Measurements from ENCODE around the gene DTX3L. TPM values are rescaled to one million over a fixed set of nuclear protein-coding genes. Genes with fewer than 3 reads are reported as not detected.

The DTX3L gene
- total RNA-seq, 1 donor: 39.6 TPM

DNA sequence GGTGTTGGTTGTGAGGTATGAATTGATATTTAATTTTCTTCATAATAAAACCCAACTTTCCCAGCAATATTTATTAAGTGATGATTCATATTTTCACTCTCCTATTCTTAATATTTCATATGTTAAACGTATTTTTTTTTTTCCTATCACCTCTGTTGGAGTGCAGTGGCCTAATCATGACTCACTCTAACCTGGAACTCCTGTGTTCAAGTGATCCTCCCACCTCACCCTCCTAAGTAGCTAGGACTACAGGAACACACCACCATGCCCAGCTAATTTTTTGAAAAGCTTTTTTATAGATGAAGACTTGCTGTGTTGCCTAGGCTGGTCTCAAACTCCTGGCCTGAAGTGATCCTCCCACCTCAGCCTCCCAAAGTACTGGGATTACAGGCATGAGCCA is 22.0 kb downstream of the DTX3L start:
- no peak for DNase-seq (ENCODE audit: low read depth)
- TF ChIP-seq, protein P1, sequence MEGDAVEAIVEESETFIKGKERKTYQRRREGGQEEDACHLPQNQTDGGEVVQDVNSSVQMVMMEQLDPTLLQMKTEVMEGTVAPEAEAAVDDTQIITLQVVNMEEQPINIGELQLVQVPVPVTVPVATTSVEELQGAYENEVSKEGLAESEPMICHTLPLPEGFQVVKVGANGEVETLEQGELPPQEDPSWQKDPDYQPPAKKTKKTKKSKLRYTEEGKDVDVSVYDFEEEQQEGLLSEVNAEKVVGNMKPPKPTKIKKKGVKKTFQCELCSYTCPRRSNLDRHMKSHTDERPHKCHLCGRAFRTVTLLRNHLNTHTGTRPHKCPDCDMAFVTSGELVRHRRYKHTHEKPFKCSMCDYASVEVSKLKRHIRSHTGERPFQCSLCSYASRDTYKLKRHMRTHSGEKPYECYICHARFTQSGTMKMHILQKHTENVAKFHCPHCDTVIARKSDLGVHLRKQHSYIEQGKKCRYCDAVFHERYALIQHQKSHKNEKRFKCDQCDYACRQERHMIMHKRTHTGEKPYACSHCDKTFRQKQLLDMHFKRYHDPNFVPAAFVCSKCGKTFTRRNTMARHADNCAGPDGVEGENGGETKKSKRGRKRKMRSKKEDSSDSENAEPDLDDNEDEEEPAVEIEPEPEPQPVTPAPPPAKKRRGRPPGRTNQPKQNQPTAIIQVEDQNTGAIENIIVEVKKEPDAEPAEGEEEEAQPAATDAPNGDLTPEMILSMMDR (IDR thresholded peaks at IDR 0.05; ENCODE audit: insufficient read depth, low read length): no peak
- no peak overlapping the region for H3K4me3 ChIP-seq (ENCODE audit: low read depth, low read length)

DNA sequence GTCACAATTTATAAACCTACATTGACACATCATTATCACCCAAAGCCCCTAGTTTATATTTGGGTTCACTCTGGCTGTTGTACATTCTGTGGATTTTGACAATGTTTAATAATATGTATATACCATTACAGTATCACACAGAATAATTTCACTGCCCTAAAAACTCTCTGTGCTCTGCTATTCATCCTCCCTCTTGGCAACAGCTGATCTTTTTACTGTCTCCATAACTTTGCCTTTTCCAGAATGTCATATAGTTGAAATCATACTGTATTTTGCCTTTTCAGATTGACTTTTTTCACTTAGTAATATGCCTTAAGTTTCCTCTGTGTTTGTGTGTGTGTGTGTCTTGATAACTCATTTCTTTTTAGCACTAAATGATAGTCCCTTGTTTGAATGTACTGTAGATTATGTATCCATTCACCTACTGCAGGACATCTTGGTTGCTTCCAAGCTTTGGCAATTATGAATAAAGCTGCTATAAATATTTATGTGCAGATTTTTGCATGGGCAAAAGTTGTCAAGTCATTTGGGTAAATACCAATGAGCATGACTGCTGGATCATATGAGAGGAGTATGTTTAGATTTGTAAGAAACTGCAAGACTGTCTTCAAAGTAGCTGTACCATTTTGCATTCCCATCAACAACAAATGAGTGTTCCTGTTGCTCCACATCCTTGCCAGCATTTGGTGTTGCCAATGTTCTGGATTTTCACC is 22.8 kb downstream of the DTX3L start:
- no peak overlapping the region for H3K4me3 ChIP-seq (ENCODE audit: low read depth, low read length)
- TF ChIP-seq, protein P1 (IDR thresholded peaks at IDR 0.05; ENCODE audit: insufficient read depth, low read length): no peak
- no peak for DNase-seq (ENCODE audit: low read depth)

DNA sequence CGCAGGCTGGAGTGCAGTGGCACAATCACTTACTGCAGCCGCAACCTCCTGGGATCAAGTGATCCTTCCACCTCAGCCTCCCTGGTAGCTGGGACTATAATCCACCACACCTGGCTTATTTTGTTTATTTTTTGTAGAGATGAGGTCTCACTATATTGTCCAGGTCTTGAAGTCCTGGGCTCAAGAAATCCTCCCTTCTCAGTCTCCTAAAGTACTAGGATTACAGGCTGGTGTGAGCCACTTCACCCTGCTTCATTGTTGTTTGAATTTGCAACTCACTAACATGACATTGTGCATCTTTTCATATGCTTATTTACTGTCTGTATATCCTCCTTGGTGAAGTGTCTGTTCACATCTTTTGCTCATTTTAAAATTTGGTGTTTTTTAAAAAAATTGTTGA is 23.4 kb downstream of the DTX3L start:
- TF ChIP-seq, protein P1 (IDR thresholded peaks at IDR 0.05; ENCODE audit: insufficient read depth, low read length): no peak
- no peak overlapping the region for H3K4me3 ChIP-seq (ENCODE audit: low read depth, low read length)
- DNase-seq (ENCODE audit: low read depth): no peak

DNA sequence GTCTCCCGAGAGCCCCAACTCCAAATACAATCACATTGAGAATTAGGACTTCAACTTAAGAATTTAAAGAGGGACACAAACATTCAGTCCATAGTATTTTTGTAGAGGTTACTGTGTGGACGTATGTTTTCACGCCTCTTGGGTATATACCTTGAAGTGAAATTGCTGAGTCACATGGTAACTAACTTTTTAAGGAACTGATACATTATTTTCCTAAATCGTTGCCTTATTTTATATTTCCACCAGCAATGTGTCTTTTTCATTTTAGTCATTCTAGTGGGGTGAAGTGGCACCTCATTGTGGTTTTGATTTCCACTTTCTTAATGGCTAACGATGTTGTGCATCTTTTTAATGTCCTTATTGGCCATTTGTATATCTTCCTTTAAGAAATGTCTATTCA is 25.2 kb downstream of the DTX3L start:
- TF ChIP-seq, protein P1 (IDR thresholded peaks at IDR 0.05; ENCODE audit: insufficient read depth, low read length): no peak
- H3K4me3 ChIP-seq (ENCODE audit: low read depth, low read length): no peak overlapping the region
- no peak for DNase-seq (ENCODE audit: low read depth)

DNA sequence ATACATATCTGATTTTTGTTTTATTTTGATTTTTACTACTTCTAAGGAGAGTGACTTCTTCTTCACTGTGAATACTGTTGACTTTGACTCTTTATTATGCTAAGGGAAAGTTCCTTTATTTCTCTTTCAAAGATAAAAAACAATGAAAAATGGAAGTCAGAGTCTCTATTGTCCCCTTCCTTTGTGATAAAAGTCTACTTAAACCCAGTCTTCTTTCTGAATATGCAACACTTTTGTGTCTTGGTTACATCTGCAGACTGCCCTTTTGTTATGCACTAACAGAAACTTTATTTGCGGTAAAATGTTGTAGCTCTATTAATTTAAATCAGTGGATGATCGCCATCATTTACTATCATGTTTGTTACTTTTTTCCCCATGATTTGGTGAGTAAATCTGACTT is 26.5 kb downstream of the DTX3L start:
- no peak overlapping the region for H3K4me3 ChIP-seq (ENCODE audit: low read depth, low read length)
- TF ChIP-seq, protein P1 (IDR thresholded peaks at IDR 0.05; ENCODE audit: insufficient read depth, low read length): no peak
- no peak for DNase-seq (ENCODE audit: low read depth)

DNA sequence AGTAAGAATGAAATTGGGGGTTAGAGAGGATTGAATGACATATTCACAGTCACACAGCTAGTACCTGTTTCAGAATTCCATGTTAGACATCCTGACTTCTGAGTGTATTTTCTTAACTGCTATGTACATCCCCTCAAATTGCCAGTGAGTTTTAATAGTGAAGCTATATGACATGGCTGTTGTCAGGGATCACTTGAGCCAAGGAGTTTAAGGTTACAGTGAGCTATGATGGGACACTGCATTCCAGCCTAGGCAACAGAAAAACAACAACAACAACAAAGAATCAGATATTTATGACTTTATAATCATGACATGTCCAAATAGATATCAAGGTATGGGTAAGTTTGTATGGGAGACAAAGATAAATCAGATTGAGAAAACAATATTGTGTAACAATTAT is 29.9 kb downstream of the DTX3L start:
- no peak for DNase-seq (ENCODE audit: low read depth)
- H3K4me3 ChIP-seq (ENCODE audit: low read depth, low read length): no peak overlapping the region
- TF ChIP-seq, protein P1 (IDR thresholded peaks at IDR 0.05; ENCODE audit: insufficient read depth, low read length): no peak

DNA sequence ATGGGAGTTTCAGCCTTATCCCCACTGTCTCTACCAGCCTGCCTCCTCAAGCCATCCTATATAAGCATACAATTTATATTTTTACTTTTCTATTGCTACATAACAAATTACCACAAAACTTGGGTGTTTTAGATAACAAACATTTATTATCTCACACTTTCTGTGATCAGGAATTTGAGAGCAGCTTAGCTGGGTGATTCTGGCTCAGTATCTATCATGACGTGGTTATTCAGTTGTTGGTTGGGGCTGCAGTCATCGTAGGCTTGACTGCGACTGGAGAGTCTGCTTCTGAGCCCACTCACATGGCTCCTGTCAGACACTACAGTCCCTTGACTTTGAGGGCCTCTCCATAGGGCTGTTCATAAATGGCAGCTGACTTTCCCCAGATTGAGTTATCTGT is 34.0 kb downstream of the DTX3L start:
- TF ChIP-seq, protein P1 (IDR thresholded peaks at IDR 0.05; ENCODE audit: insufficient read depth, low read length): no peak
- no peak for DNase-seq (ENCODE audit: low read depth)
- H3K4me3 ChIP-seq (ENCODE audit: low read depth, low read length): no peak overlapping the region

Data from fibroblast of the aortic adventitia (primary cell).